HEK293 (cell line): ENCODE data around the gene PRKCE.
A peak's percentile ranks its signal among the peaks of the same experiment; 100 is the strongest.

Experiments used
- CTCF ChIA-PET: fragments of 350-600 bp; formaldehyde crosslinking; extraction: SDS; loops from one replicate; lab custom pipeline; 2021; ENCODE audit warnings: antibody characterized with exemption; lab: Yijun Ruan, JAX
- POLR2A ChIA-PET: fragments of 300-600 bp; formaldehyde crosslinking; extraction: SDS; loops from one replicate; lab custom pipeline; 2020; ENCODE audit warnings: antibody characterized with exemption, inconsistent platforms; lab: Yijun Ruan, JAX
- H3K27ac ChIP-seq: fragments of 200-500 bp; sonication (Bioruptor generic); 2 replicates; pipeline ENCODE4 v1.5.1; 2014; ENCODE audit warnings: low read depth, low read length, control low read depth, inconsistent platforms; ENCODE audit errors: extremely low read depth
- H3K36me3 ChIP-seq, 2 experiments: fragments of 200-500 bp in 1 of 2; sonication (Bioruptor generic) in 1 of 2; 1 replicate in 1 of 2; 2 replicates in 1 of 2; pipeline ENCODE4 v1.5.1; 2014 to 2017; ENCODE audit warnings: inconsistent platforms in 2 of 2, low read length in 2 of 2; ENCODE audit not compliant: control insufficient read depth in 2 of 2, insufficient read depth in 1 of 2
- H3K4me1 ChIP-seq: fragments of 200-500 bp; sonication (Bioruptor generic); 2 replicates; pipeline ENCODE4 v1.5.1; 2014; ENCODE audit warnings: mild to moderate bottlenecking, low read length, inconsistent platforms; ENCODE audit not compliant: control insufficient read depth, insufficient read depth
- H3K4me3 ChIP-seq: 2 replicates; pipeline ENCODE4 v1.5.1; 2011; ENCODE audit warnings: low read depth, mild to moderate bottlenecking, control low read depth, low read length, moderate library complexity
- H3K9me3 ChIP-seq: fragments of 200-500 bp; sonication (Bioruptor generic); 2 replicates; pipeline ENCODE4 v1.5.1; 2014; ENCODE audit warnings: low read depth, low read length, inconsistent platforms; ENCODE audit not compliant: control insufficient read depth, insufficient read depth
- EGR2 ChIP-seq: fragments of 450-650 bp; formaldehyde crosslinking; IDR thresholded peaks from 2 replicates; pipeline ENCODE4 v1.5.1; 2016; ENCODE audit warnings: low read depth, missing biosample characterization, missing genetic modification characterization
- FEZF1 ChIP-seq: fragments of 450-650 bp; formaldehyde crosslinking; IDR thresholded peaks from 2 replicates; pipeline ENCODE4 v1.5.1; 2016; ENCODE audit warnings: missing biosample characterization, missing genetic modification characterization
- GLIS1 ChIP-seq: fragments of 450-650 bp; formaldehyde crosslinking; IDR thresholded peaks from 2 replicates; pipeline ENCODE4 v1.5.1; 2016; ENCODE audit warnings: missing biosample characterization, missing genetic modification characterization
- GLIS2 ChIP-seq: fragments of 450-650 bp; formaldehyde crosslinking; IDR thresholded peaks from 2 replicates; pipeline ENCODE4 v1.5.1; 2016; ENCODE audit warnings: missing biosample characterization, missing genetic modification characterization
- REST ChIP-seq: fragments of 450-650 bp; formaldehyde crosslinking; IDR thresholded peaks from 2 replicates; pipeline ENCODE4 v1.5.1; 2016; ENCODE audit warnings: missing biosample characterization, missing genetic modification characterization
- ZBTB10 ChIP-seq: fragments of 450-650 bp; formaldehyde crosslinking; IDR thresholded peaks from 2 replicates; pipeline ENCODE4 v1.5.1; 2016; ENCODE audit warnings: missing biosample characterization, missing genetic modification characterization
- ZEB2 ChIP-seq: fragments of 450-650 bp; formaldehyde crosslinking; IDR thresholded peaks from 2 replicates; pipeline ENCODE4 v1.5.1; 2016; ENCODE audit warnings: missing biosample characterization, missing genetic modification characterization
- ZNF114 ChIP-seq: fragments of 450-650 bp; formaldehyde crosslinking; IDR thresholded peaks from 2 replicates; pipeline ENCODE4 v1.5.0; 2017; ENCODE audit warnings: missing biosample characterization, missing genetic modification characterization
- ZNF121 ChIP-seq: fragments of 450-650 bp; formaldehyde crosslinking; IDR thresholded peaks from 2 replicates; pipeline ENCODE4 v1.5.1; 2016; ENCODE audit warnings: missing biosample characterization, missing genetic modification characterization
- ZNF133 ChIP-seq: fragments of 450-650 bp; formaldehyde crosslinking; IDR thresholded peaks from 2 replicates; pipeline ENCODE4 v1.5.1; 2016; ENCODE audit warnings: missing biosample characterization, missing genetic modification characterization
- ZNF157 ChIP-seq: fragments of 450-650 bp; formaldehyde crosslinking; IDR thresholded peaks from 2 replicates; pipeline ENCODE4 v1.5.1; 2016; ENCODE audit warnings: missing biosample characterization, missing genetic modification characterization
- ZNF202 ChIP-seq: fragments of 450-650 bp; formaldehyde crosslinking; IDR thresholded peaks from 2 replicates; pipeline ENCODE4 v1.5.1; 2016; ENCODE audit warnings: missing biosample characterization, missing genetic modification characterization, borderline replicate concordance
- ZNF274 ChIP-seq, 2 experiments: fragments of 200-500 bp in 1 of 2; fragments of 450-650 bp in 1 of 2; sonication (Bioruptor generic) in 1 of 2; formaldehyde crosslinking in 1 of 2; IDR thresholded peaks; 2 replicates each; pipeline versions ENCODE4 v1.5.1 to v1.6.1; 2014 to 2016; ENCODE audit warnings: borderline replicate concordance in 1 of 2, inconsistent platforms in 1 of 2, low read length in 1 of 2, missing biosample characterization in 1 of 2, missing genetic modification characterization in 1 of 2
- ZNF48 ChIP-seq: fragments of 450-650 bp; formaldehyde crosslinking; IDR thresholded peaks from 2 replicates; pipeline ENCODE4 v1.5.1; 2016; ENCODE audit warnings: missing biosample characterization, missing genetic modification characterization
- ZNF645 ChIP-seq: fragments of 450-650 bp; formaldehyde crosslinking; IDR thresholded peaks from 2 replicates; pipeline ENCODE4; 2016; ENCODE audit warnings: missing biosample characterization, missing genetic modification characterization
- ZNF776 ChIP-seq: fragments of 450-650 bp; formaldehyde crosslinking; IDR thresholded peaks from 2 replicates; pipeline ENCODE4 v1.5.0; 2017; ENCODE audit warnings: missing biosample characterization, missing genetic modification characterization, borderline replicate concordance
- ZNF830 ChIP-seq: fragments of 450-650 bp; IDR thresholded peaks from 2 replicates; pipeline ENCODE4 v1.5.0; 2018; ENCODE audit warnings: missing biosample characterization, missing genetic modification characterization, low read depth, mild to moderate bottlenecking, moderate library complexity
- TF ChIP-seq, protein P1 (sequence below): fragments of 450-650 bp; formaldehyde crosslinking; conservative IDR thresholded peaks from 2 replicates; pipeline ENCODE4 v1.5.1; 2016; ENCODE audit warnings: low read depth, missing biosample characterization, missing genetic modification characterization

Gene PRKCE

GRCh38 chr2:45954233-45954850, 302.9 kb downstream of the PRKCE start (continued):
- TF ChIP-seq ZBTB10 (tag by site-specific recombination), result no peak
- TF ChIP-seq ZNF157, result no peak
- no peak for TF ChIP-seq ZNF776 (tag by site-specific recombination)
- no peak for TF ChIP-seq ZNF274 (IDR thresholded peaks at IDR 0.05; ENCODE audit: low read length)
- no peak for TF ChIP-seq ZNF274 (tag by site-specific recombination; IDR thresholded peaks at IDR 0.05; ENCODE audit: borderline replicate concordance)
- no peak for TF ChIP-seq ZNF202
- TF ChIP-seq EGR2 (tag by site-specific recombination), result no peak
- no peak for TF ChIP-seq ZNF114
- TF ChIP-seq ZNF830 (tag by site-specific recombination), result no peak
- TF ChIP-seq ZNF133 (tag by site-specific recombination), result no peak
- TF ChIP-seq GLIS2 (tag by site-specific recombination), result no peak
- TF ChIP-seq ZNF48 (tag by site-specific recombination), result no peak
- no peak for TF ChIP-seq ZNF645
- peak; percentile 44 for TF ChIP-seq FEZF1 (tag by site-specific recombination)

DNA sequence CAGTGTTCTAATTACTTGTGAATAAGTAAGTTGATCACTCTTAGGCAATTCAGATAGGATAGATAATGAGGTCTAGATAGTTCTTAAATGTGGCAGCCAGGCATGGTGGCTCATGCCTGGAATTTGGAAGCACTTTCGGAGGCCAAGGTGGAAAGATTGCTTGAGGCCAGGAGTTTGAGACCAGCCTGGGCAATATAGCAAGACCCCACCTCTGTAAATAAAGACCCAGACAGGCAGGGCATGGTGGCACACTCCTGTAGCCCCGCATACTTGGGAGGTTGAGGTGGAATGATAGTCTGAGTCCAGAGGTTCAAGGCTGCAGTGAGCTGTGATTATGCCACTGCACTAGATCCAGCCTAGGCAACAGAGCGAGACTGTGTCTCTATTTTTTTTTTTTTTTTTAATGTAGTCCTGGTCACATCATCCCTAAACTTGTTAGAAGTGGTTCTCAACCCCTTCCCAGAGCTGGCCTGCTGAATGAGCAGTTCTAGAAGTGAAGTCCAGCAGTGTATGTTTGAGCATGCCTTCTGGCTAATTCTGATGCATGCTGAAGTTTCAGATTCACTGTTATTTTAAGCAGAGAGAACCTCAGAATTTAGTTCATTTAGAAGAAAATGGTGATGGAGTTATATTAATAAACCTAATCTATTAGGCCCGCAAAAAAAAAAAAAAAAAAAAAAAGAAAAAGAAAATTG, 306.2 kb downstream of the PRKCE start:
- no peaks in the 10 kb centered on the region for H3K9me3 ChIP-seq
- TF ChIP-seq ZEB2, result no peak
- TF ChIP-seq ZNF121 (tag by site-specific recombination), result peak; percentile 41; the same call in 1 of the 2 replicates
- TF ChIP-seq, all 188 proteins: peak for 1
- H3K36me3 ChIP-seq, result no peaks in the 10 kb centered on the region
- peaks cover 30% of the 10 kb centered on the region for H3K4me1 ChIP-seq
- ChIA-PET CTCF (interaction anchor here (0.6 to 0.7 kb wide), 2 partner anchors 19 to 235 kb away, joined by 4 read pairs; no protein-coding TSS in a partner anchor), POLR2A (no interaction called here)
- no peak overlapping the region for H3K4me3 ChIP-seq
- no peak overlapping the region for H3K27ac ChIP-seq

DNA sequence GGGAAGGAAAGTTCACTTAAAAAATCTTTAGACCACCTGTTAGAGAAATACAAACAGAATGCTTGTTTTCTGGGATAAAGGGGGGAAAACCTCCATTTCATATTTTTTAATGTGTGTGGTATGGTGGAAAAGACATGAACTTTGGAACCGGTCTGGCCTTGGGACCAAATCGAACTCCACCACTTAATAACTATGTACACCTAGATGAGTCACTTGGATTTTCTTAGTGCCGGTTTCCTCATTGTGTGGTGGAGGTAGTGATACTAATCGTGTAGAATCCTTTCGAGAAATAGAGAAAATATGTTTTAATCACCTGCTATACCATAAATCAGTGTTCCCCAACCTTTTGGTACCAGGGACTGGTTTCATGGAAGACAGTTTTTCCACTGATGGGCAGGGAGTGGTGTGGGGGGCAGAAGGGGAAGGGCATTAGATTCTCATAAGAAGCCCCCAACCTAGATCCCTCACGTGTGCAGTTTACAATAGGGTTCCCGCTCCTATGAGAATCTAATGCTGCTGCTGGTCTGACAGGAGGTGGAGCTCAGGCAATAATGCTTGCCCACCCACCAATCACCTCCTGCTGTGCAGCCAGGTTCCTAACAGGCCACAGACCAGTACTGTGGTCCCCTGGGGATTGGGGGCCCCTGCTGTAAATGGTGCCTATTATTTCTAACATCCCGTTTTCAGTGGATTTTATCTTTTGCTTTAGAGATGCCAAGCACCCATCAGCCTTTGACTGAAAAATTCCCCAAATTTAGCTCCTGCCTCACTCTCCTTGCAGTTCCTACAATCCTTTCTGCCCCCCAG, 308.8 kb downstream of the PRKCE start:
- H3K9me3 ChIP-seq, result no peaks in the 10 kb centered on the region
- peaks cover 23% of the 10 kb centered on the region for H3K4me1 ChIP-seq
- ChIA-PET CTCF (no interaction called here), POLR2A (no interaction called here)
- H3K36me3 ChIP-seq, result no peaks in the 10 kb centered on the region
- H3K4me3 ChIP-seq, result no peak overlapping the region
- H3K27ac ChIP-seq, result no peak overlapping the region
- TF ChIP-seq, protein P1, sequence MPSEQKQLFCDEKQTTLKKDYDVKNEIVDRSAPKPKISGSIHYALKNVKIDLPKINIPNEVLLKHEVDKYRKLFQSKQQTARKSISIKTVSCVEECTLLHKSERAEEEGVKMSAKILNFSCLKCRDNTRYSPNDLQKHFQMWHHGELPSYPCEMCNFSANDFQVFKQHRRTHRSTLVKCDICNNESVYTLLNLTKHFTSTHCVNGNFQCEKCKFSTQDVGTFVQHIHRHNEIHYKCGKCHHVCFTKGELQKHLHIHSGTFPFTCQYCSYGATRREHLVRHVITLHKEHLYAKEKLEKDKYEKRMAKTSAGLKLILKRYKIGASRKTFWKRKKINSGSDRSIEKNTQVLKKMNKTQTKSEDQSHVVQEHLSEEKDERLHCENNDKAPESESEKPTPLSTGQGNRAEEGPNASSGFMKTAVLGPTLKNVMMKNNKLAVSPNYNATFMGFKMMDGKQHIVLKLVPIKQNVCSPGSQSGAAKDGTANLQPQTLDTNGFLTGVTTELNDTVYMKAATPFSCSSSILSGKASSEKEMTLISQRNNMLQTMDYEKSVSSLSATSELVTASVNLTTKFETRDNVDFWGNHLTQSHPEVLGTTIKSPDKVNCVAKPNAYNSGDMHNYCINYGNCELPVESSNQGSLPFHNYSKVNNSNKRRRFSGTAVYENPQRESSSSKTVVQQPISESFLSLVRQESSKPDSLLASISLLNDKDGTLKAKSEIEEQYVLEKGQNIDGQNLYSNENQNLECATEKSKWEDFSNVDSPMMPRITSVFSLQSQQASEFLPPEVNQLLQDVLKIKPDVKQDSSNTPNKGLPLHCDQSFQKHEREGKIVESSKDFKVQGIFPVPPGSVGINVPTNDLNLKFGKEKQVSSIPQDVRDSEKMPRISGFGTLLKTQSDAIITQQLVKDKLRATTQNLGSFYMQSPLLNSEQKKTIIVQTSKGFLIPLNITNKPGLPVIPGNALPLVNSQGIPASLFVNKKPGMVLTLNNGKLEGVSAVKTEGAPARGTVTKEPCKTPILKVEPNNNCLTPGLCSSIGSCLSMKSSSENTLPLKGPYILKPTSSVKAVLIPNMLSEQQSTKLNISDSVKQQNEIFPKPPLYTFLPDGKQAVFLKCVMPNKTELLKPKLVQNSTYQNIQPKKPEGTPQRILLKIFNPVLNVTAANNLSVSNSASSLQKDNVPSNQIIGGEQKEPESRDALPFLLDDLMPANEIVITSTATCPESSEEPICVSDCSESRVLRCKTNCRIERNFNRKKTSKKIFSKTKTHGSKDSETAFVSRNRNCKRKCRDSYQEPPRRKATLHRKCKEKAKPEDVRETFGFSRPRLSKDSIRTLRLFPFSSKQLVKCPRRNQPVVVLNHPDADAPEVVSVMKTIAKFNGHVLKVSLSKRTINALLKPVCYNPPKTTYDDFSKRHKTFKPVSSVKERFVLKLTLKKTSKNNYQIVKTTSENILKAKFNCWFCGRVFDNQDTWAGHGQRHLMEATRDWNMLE (tag by site-specific recombination), result no peak
- peak; percentile 53; the same call in 1 of the 2 replicates for TF ChIP-seq GLIS1 (tag by site-specific recombination)
- TF ChIP-seq ZNF830 (tag by site-specific recombination), result no peak
- no peak for TF ChIP-seq REST
